Gastrocnemius medialis (tissue), 4 donors: ENCODE measurements around the gene PFDN1.

Experiments
- CTCF ChIP-seq, 5 experiments: fragments of 450-650 bp in 3 of 5; fragments of 200-600 bp in 2 of 5; sonication (generic) in 2 of 5; IDR thresholded peaks in 4 of 5; conservative IDR thresholded peaks in 1 of 5; 1 replicate in 4 of 5; 2 replicates in 1 of 5; pipeline ENCODE4 v1.5.1; 2016 to 2019; ENCODE audit warnings: antibody characterized with exemption in 5 of 5, mild to moderate bottlenecking in 3 of 5, moderate library complexity in 3 of 5
- POLR2A ChIP-seq, 2 donors: fragments of 450-650 bp; IDR thresholded peaks; one replicate each; pipeline ENCODE4 v1.6.1; 2017; ENCODE audit warnings: antibody characterized with exemption in 2 of 2, mild to moderate bottlenecking in 2 of 2, moderate library complexity in 2 of 2

GRCh38 chr5:140202610-140203009 lies 100.3 kb downstream of the PFDN1 start:
- no peak for TF ChIP-seq CTCF (IDR thresholded peaks at IDR 0.05 in 4 of 5, conservative IDR thresholded peaks at IDR 0.05 in 1 of 5)
- TF ChIP-seq POLR2A (IDR thresholded peaks at IDR 0.05) = no peak
